H1 (cell line): ENCODE measurements around the gene PRKN. TPM values are rescaled to one million over a fixed set of nuclear protein-coding genes. Genes with fewer than 3 reads are reported as not detected.

Experiments
- CTCF ChIA-PET: fragments of 300-600 bp; sonication (Branson Sonifier 250); formaldehyde crosslinking; loops from one replicate; lab custom pipeline; 2021; ENCODE audit not compliant: partially characterized antibody; lab: Charles Lee
- POLR2A ChIA-PET: fragments of 300-600 bp; sonication (Branson Sonifier 250); formaldehyde crosslinking; loops from one replicate; lab custom pipeline; 2021; ENCODE audit warnings: inconsistent platforms; ENCODE audit not compliant: partially characterized antibody; lab: Charles Lee
- DNase-seq, 2 experiments: peaks; one replicate each; pipeline versions ENCODE4 v3.0.0 to v3.0.0-alpha.2; 2010 to 2022; ENCODE audit warnings: low spot score in 2 of 2, low read depth in 1 of 2, mixed read lengths in 1 of 2
- FAIRE-seq: peaks from 2 replicates; lab custom pipeline; 2011; peaks lifted over from hg19 to GRCh38; lab: Jason Lieb, UNC
- H2AFZ ChIP-seq: 2 replicates; pipeline ENCODE4 v1.8.1; 2012; ENCODE audit warnings: low read length, inconsistent platforms
- H2AK5ac ChIP-seq: 2 replicates; pipeline ENCODE4 v1.6.1; 2013; ENCODE audit warnings: low read depth, low read length
- H2BK120ac ChIP-seq: replicated peaks from 2 replicates; pipeline ENCODE3; 2013; ENCODE audit warnings: low read depth, low read length, inconsistent platforms
- H2BK12ac ChIP-seq: 2 replicates; pipeline ENCODE4 v1.6.1; 2013; ENCODE audit warnings: low read depth, low read length
- H2BK15ac ChIP-seq: 2 replicates; pipeline ENCODE4 v1.6.1; 2013; ENCODE audit warnings: low read length
- H2BK20ac ChIP-seq: 2 replicates; pipeline ENCODE4 v1.6.1; 2013; ENCODE audit warnings: low read length
- H2BK5ac ChIP-seq: 2 replicates; pipeline ENCODE4 v1.6.1; 2013; ENCODE audit warnings: low read depth, low read length
- H3K14ac ChIP-seq: 2 replicates; pipeline ENCODE4 v1.6.1; 2013; ENCODE audit warnings: inconsistent platforms; ENCODE audit not compliant: insufficient read length
- H3K18ac ChIP-seq: 2 replicates; pipeline ENCODE4 v1.6.1; 2013; ENCODE audit warnings: low read length; ENCODE audit errors: extremely low read depth
- H3K23ac ChIP-seq: 2 replicates; pipeline ENCODE4 v1.6.1; 2013; ENCODE audit warnings: inconsistent platforms; ENCODE audit not compliant: insufficient read length
- H3K23me2 ChIP-seq: 2 replicates; pipeline ENCODE4 v1.6.1; 2013; ENCODE audit warnings: low read depth, low read length
- H3K27ac ChIP-seq: 2 replicates; pipeline ENCODE4 v1.6.1; 2011; ENCODE audit warnings: low read depth, low read length, inconsistent platforms
- H3K27me3 ChIP-seq, 4 experiments: replicated peaks in 1 of 4; 1 replicate in 1 of 4; 2 replicates in 3 of 4; pipeline versions ENCODE4 v1.6.1 to v1.8.1; 2011 to 2013; ENCODE audit warnings: low read length in 3 of 4, mild to moderate bottlenecking in 3 of 4, inconsistent platforms in 2 of 4, mixed read lengths in 2 of 4, moderate library complexity in 1 of 4; ENCODE audit not compliant: control insufficient read depth in 3 of 4, insufficient read depth in 3 of 4; ENCODE audit errors: extremely low read depth in 1 of 4
- H3K36me3 ChIP-seq, 4 experiments: 2 replicates each; pipeline versions ENCODE4 v1.6.1 to v1.8.1; 2011 to 2013; ENCODE audit warnings: mild to moderate bottlenecking in 4 of 4, low read length in 3 of 4, moderate library complexity in 2 of 4, control low read depth in 1 of 4, inconsistent platforms in 1 of 4; ENCODE audit not compliant: insufficient read depth in 4 of 4, control insufficient read depth in 2 of 4
- H3K4ac ChIP-seq: replicated peaks from 2 replicates; pipeline ENCODE3; 2013; ENCODE audit warnings: low read length, low read depth, mixed read lengths, inconsistent platforms; ENCODE audit not compliant: insufficient read length
- H3K4me1 ChIP-seq, 4 experiments: replicated peaks in 1 of 4; 1 replicate in 1 of 4; 2 replicates in 3 of 4; pipeline versions ENCODE4 v1.6.1 to v1.8.1; 2011 to 2013; ENCODE audit warnings: low read length in 3 of 4, inconsistent platforms in 2 of 4, mixed read lengths in 1 of 4; ENCODE audit not compliant: insufficient read depth in 4 of 4, control insufficient read depth in 3 of 4
- H3K4me2 ChIP-seq, 2 experiments: 2 replicates each; pipeline versions ENCODE4 v1.6.1 to v1.8.1; 2011 to 2013; ENCODE audit warnings: low read depth in 2 of 2, low read length in 2 of 2, control low read depth in 1 of 2, inconsistent platforms in 1 of 2, mild to moderate bottlenecking in 1 of 2; ENCODE audit not compliant: insufficient read depth in 1 of 2
- H3K4me3 ChIP-seq, 4 experiments: fragments of 200-600, 300-600 bp in 1 of 4; sonication (generic), shearing (Covaris generic), sonication (Bioruptor Twin) in 1 of 4; 2 replicates each; pipeline versions ENCODE4 v1.5.1 to v1.8.1; 2011 to 2016; ENCODE audit warnings: low read length in 4 of 4, low read depth in 3 of 4, control low read depth in 2 of 4, inconsistent platforms in 2 of 4, mild to moderate bottlenecking in 2 of 4, mixed read lengths in 1 of 4, moderate library complexity in 1 of 4; ENCODE audit not compliant: insufficient read depth in 2 of 4; ENCODE audit errors: extremely low read depth in 1 of 4
- H3K56ac ChIP-seq: replicated peaks from 2 replicates; pipeline ENCODE3; 2013; ENCODE audit warnings: low read depth, mild to moderate bottlenecking, mixed read lengths, low read length, inconsistent platforms; ENCODE audit not compliant: insufficient read length
- H3K79me1 ChIP-seq: 2 replicates; pipeline ENCODE4 v1.6.1; 2013; ENCODE audit warnings: low read depth, low read length, control low read depth
- H3K79me2 ChIP-seq, 2 experiments: 2 replicates each; pipeline versions ENCODE4 v1.6.1 to v1.8.1; 2012 to 2013; ENCODE audit warnings: low read length in 2 of 2, mild to moderate bottlenecking in 2 of 2, inconsistent platforms in 1 of 2; ENCODE audit not compliant: insufficient read depth in 2 of 2, control insufficient read depth in 1 of 2
- H3K9ac ChIP-seq, 4 experiments: replicated peaks in 1 of 4; 1 replicate in 1 of 4; 2 replicates in 3 of 4; pipeline versions ENCODE4 v1.6.1 to v1.8.1; 2011 to 2013; ENCODE audit warnings: low read depth in 3 of 4, low read length in 3 of 4, control low read depth in 2 of 4, mild to moderate bottlenecking in 2 of 4, moderate library complexity in 2 of 4, inconsistent platforms in 1 of 4; ENCODE audit errors: extremely low read depth in 1 of 4
- H3K9me3 ChIP-seq, 2 experiments: 2 replicates each; pipeline versions ENCODE4 v1.6.1 to v1.8.1; 2012 to 2013; ENCODE audit warnings: mild to moderate bottlenecking in 2 of 2, moderate library complexity in 2 of 2, control low read depth in 1 of 2, inconsistent platforms in 1 of 2, low read depth in 1 of 2, low read length in 1 of 2, mixed read lengths in 1 of 2; ENCODE audit not compliant: insufficient read depth in 2 of 2
- H4K20me1 ChIP-seq, 2 experiments: replicated peaks in 1 of 2; 2 replicates each; pipeline versions ENCODE3 to v1.8.1; 2011 to 2013; ENCODE audit warnings: inconsistent platforms in 2 of 2, low read length in 2 of 2, mild to moderate bottlenecking in 1 of 2; ENCODE audit not compliant: insufficient read depth in 2 of 2, control insufficient read depth in 1 of 2
- H4K5ac ChIP-seq: 2 replicates; pipeline ENCODE4 v1.6.1; 2013; ENCODE audit warnings: low read length, low read depth, mixed read lengths, inconsistent platforms; ENCODE audit not compliant: insufficient read length
- H4K8ac ChIP-seq: 2 replicates; pipeline ENCODE4 v1.8.0; 2013; ENCODE audit warnings: mild to moderate bottlenecking, moderate library complexity, low read length, inconsistent platforms; ENCODE audit not compliant: insufficient read depth; ENCODE audit errors: extremely low read depth
- H4K91ac ChIP-seq: replicated peaks from 2 replicates; pipeline ENCODE3; 2013; ENCODE audit warnings: low read length, mixed read lengths, inconsistent platforms; ENCODE audit not compliant: insufficient read length
- FOSL1 ChIP-seq: IDR thresholded peaks from 2 replicates; pipeline ENCODE4 v1.6.1; 2011; ENCODE audit warnings: mild to moderate bottlenecking, low read depth, low read length, moderate library complexity; ENCODE audit not compliant: insufficient read depth
- POLR2A ChIP-seq, 2 experiments: IDR thresholded peaks; 1 replicate in 1 of 2; 2 replicates in 1 of 2; pipeline ENCODE4 v1.6.1; 2011; ENCODE audit warnings: low read depth in 2 of 2, low read length in 2 of 2, mild to moderate bottlenecking in 2 of 2; ENCODE audit errors: control extremely low read depth in 1 of 2
- POU5F1 ChIP-seq: IDR thresholded peaks from 2 replicates; pipeline ENCODE4 v1.6.1; 2011; ENCODE audit warnings: low read depth, mild to moderate bottlenecking, low read length, moderate library complexity
- SAP30 ChIP-seq: fragments of 300-600 bp; sonication (generic); IDR thresholded peaks from 2 replicates; pipeline ENCODE4 v1.7.1; 2012; ENCODE audit warnings: low read length, moderate library complexity, mild to moderate bottlenecking, inconsistent platforms; ENCODE audit not compliant: insufficient read depth, insufficient replicate concordance
- WGBS, 2 experiments: shearing (Covaris generic) in 1 of 2; methylation state at CpG; one replicate each; pipeline versions ENCODE4 v1.1.6 to v1.1.7; 2013 to 2015; ENCODE audit warnings: low lambda C conversion rate in 2 of 2, mixed read lengths in 2 of 2, inconsistent platforms in 1 of 2, low coverage in 1 of 2, missing lambda C conversion rate in 1 of 2; ENCODE audit not compliant: insufficient replicate concordance in 2 of 2, insufficient coverage in 1 of 2, insufficient read length in 1 of 2; ENCODE audit errors: extremely low coverage in 1 of 2, missing lambda C conversion rate in 1 of 2; 5-methylcytosine and 5-hydroxymethylcytosine counted together
- polyA plus RNA-seq, 7 experiments: library from polyadenylated mRNA; depleted of rRNA in 3 of 7; stranded (reverse) in 5 of 7; unstranded in 2 of 7; fragments of >200 nt in 5 of 7; fragments of 200-250 nt in 2 of 7; gene quantifications; 1 replicate in 5 of 7; 2 replicates in 1 of 7; 4 replicates in 1 of 7; pipeline versions ENCODE4 v1.2.1 to v1.2.3, GENCODE V29; 2011 to 2013; ENCODE audit warnings: missing spikeins in 2 of 7, mixed read lengths in 2 of 7
- total RNA-seq: library from RNA; stranded (reverse); fragmentation: NEBNext Ultra II Directional; extraction: Animal tissue kit (Norgen Biotek cat#: 25700); gene quantifications from 2 replicates; pipeline ENCODE4 v1.2.1, GENCODE V29; 2021

The PRKN gene
- total and polyA plus RNA-seq, 2 of the 8 experiments (the other 6 are each of a cell fraction or from before 2014, with no cell fraction given) = 0.13 to 0.29 TPM

DNA sequence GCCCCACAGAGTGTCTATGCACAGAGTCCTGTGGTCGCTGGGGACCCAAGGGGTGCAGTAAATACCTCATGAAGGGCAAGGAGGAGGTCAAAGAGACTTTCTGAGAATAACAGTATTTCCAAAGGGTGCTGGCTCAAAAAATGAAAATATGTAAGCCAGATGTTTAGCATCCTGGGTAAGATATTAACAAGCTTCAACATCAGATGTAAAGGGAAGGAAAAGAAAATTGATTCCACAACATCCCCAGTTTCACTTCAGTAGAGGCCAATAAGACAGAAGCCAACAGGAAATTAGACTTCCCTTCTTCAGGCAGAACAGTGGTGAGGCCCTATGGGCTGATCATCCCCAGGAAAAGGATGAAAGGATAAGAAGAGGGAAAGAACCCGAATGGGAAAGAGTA lies 434.7 kb downstream of the PRKN start:
- no peaks in the 10 kb centered on the region for H3K79me2 ChIP-seq
- no peak overlapping the region for H2BK120ac ChIP-seq
- DNase-seq = no peak
- no peak overlapping the region for H3K14ac ChIP-seq
- ChIA-PET CTCF (no interaction called here), POLR2A (no interaction called here)
- H3K23ac ChIP-seq = no peak overlapping the region
- H3K36me3 ChIP-seq = no peaks in the 10 kb centered on the region
- no peak overlapping the region for H4K91ac ChIP-seq
- H3K9ac ChIP-seq = no peak overlapping the region
- H3K4me2 ChIP-seq = no peak overlapping the region
- H3K4me1 ChIP-seq = no peaks in the 10 kb centered on the region
- WGBS, 2 experiments = 87% methylated on average over 2 of the region's 2 CpGs; no CpG with 5 or more reads in 1 of the 2 experiments
- no peaks in the 10 kb centered on the region for H3K9me3 ChIP-seq
- no peaks in the 10 kb centered on the region; the same call in 1 of the 2 replicates for H3K79me1 ChIP-seq
- no peak overlapping the region for H4K5ac ChIP-seq
- no peak overlapping the region for H2BK15ac ChIP-seq
- no peak overlapping the region for H3K56ac ChIP-seq
- no peak overlapping the region for H3K27ac ChIP-seq
- no peaks in the 10 kb centered on the region for H4K20me1 ChIP-seq
- H3K18ac ChIP-seq = no peak overlapping the region
- H3K4ac ChIP-seq = no peak overlapping the region
- no peak overlapping the region for H2BK5ac ChIP-seq
- H2AFZ ChIP-seq = no peak overlapping the region
- H2BK12ac ChIP-seq = no peak overlapping the region
- no peaks in the 10 kb centered on the region for H3K23me2 ChIP-seq
- H2AK5ac ChIP-seq = no peak overlapping the region
- no peak for FAIRE-seq
- no peaks in the 10 kb centered on the region for H3K27me3 ChIP-seq
- H4K8ac ChIP-seq = no peak overlapping the region
- H3K4me3 ChIP-seq = no peak overlapping the region
- H2BK20ac ChIP-seq = no peak overlapping the region
- no peak for TF ChIP-seq SAP30
- TF ChIP-seq FOSL1 = no peak
- no peak for TF ChIP-seq POU5F1
- TF ChIP-seq POLR2A (IDR thresholded peaks at IDR 0.05; ENCODE audit: control extremely low read depth in 1 of 2, low read depth in 2 of 2, low read length in 2 of 2) = no peak
